ENCODE data around the gene RWDD1. TPM values are rescaled to one million over a fixed set of nuclear protein-coding genes. Genes with fewer than 3 reads are reported as not detected.

RWDD1 gene
- polyA plus RNA-seq, 1 of the 3 experiments (the other 2 are of a cell fraction): 17.7 TPM

- no peak for TF ChIP-seq ZBTB33 (IDR thresholded peaks at IDR 0.05; ENCODE audit: borderline replicate concordance, low read depth)
- no peak for TF ChIP-seq FOXM1 (IDR thresholded peaks at IDR 0.05; ENCODE audit: low read depth)
- peak; percentile 92 for TF ChIP-seq RFX5 (IDR thresholded peaks at IDR 0.05; ENCODE audit: low read length)
- no peak for TF ChIP-seq MEF2A (IDR thresholded peaks at IDR 0.05; ENCODE audit: borderline replicate concordance, low read depth)
- no peak for TF ChIP-seq FOXJ3 (CRISPR knock-in tag; IDR thresholded peaks at IDR 0.05)
- TF ChIP-seq TEAD4 (IDR thresholded peaks at IDR 0.05; ENCODE audit: borderline replicate concordance, insufficient read depth): no peak
- no peak for TF ChIP-seq RXRA (IDR thresholded peaks at IDR 0.05; ENCODE audit: borderline replicate concordance, low read depth)
- no peak for TF ChIP-seq USF1 (IDR thresholded peaks at IDR 0.05; ENCODE audit: borderline replicate concordance, low read depth)
- TF ChIP-seq POLR2AphosphoS5 (IDR thresholded peaks at IDR 0.05; ENCODE audit: low read depth, low read length): peak; percentile 88
- peak; percentile 71 for TF ChIP-seq CHD2 (IDR thresholded peaks at IDR 0.05; ENCODE audit: low read length, partially characterized antibody)
- no peak for TF ChIP-seq GABPA (IDR thresholded peaks at IDR 0.05; ENCODE audit: low read depth)
Measured at GRCh38 chr6:116615937-116616736, 44.8 kb downstream of the RWDD1 start, which contains the start of gene RSPH4A (continued).

GRCh38 chr6:116616737-116617053 is 45.4 kb downstream of the RWDD1 start:
- no peaks in the 10 kb centered on the region for H3K27me3 ChIP-seq (ENCODE audit: insufficient read depth)
- peak overlapping the region; percentile 74 for H3K9ac ChIP-seq
- H3K79me2 ChIP-seq (ENCODE audit: insufficient read depth): no peaks in the 10 kb centered on the region
- H4K20me1 ChIP-seq (ENCODE audit: insufficient read depth): no peaks in the 10 kb centered on the region
- H3K9me2 ChIP-seq: no peaks in the 10 kb centered on the region
- peak; percentile 16 for DNase-seq
- H3K4me1 ChIP-seq (ENCODE audit: control insufficient read depth in 1 of 2, insufficient read depth in 2 of 2, low read depth in 1 of 2, low read length in 1 of 2): peaks cover 0 to 5% of the 10 kb centered on the region in 2 experiments; a peak in 1 of 4 replicates
- POLR2A ChIA-PET: interaction anchor here (0.6 to 1.3 kb wide), 5 partner anchors 14 to 64 kb away, joined by 3 to 5 read pairs (median 3); partner anchors contain the start of gene KPNA5
- WGBS (ENCODE audit: low lambda C conversion rate): 4% methylated on average over 6 of the region's 16 CpGs
- no peaks in the 10 kb centered on the region for H3K36me3 ChIP-seq (replicated peaks in 1 of 2; ENCODE audit: control insufficient read depth in 1 of 2, insufficient read depth in 2 of 2, low read length in 1 of 2)
- peak overlapping the region; percentile 6 to 72; a peak in 2 of 4 replicates for H3K27ac ChIP-seq (ENCODE audit: low read depth in 2 of 2, low read length in 1 of 2)
- H3K9me3 ChIP-seq: no peaks in the 10 kb centered on the region
- peak overlapping the region; percentile 49 to 83 for H3K4me3 ChIP-seq (ENCODE audit: low read depth in 2 of 2, low read length in 1 of 2)
- H2AFZ ChIP-seq (ENCODE audit: low read depth): peak overlapping the region; percentile 95
- H3F3A ChIP-seq (replicated peaks; ENCODE audit: insufficient read depth): no peaks in the 10 kb centered on the region
- H3K4me2 ChIP-seq: peak overlapping the region; percentile 92
- CTCF ChIA-PET: interaction anchor here (0.6 to 2.1 kb wide), 7 partner anchors 11 to 348 kb away, joined by 3 to 6 read pairs (median 3); partner anchors contain the start of gene ZUP1
- TF ChIP-seq EP300 (IDR thresholded peaks at IDR 0.05; ENCODE audit: borderline replicate concordance in 1 of 2, low read depth in 1 of 2, low read length in 1 of 2): no peak
- no peak for TF ChIP-seq FOSL2 (IDR thresholded peaks at IDR 0.05; ENCODE audit: borderline replicate concordance, low read depth)
- TF ChIP-seq POLR2AphosphoS5 (IDR thresholded peaks at IDR 0.05; ENCODE audit: low read depth, low read length): no peak
- no peak for TF ChIP-seq CHD2 (IDR thresholded peaks at IDR 0.05; ENCODE audit: low read length, partially characterized antibody)
- no peak for TF ChIP-seq USF2 (IDR thresholded peaks at IDR 0.05; ENCODE audit: borderline replicate concordance, low read depth, low read length)
- no peak for TF ChIP-seq IRF3 (IDR thresholded peaks at IDR 0.05; ENCODE audit: low read depth, low read length)
- TF ChIP-seq SIN3A (IDR thresholded peaks at IDR 0.05; ENCODE audit: borderline replicate concordance, low read depth, low read length): no peak
- TF ChIP-seq USF1 (IDR thresholded peaks at IDR 0.05; ENCODE audit: borderline replicate concordance, low read depth): no peak
- no peak for TF ChIP-seq EZH2phosphoT487 (IDR thresholded peaks at IDR 0.05; ENCODE audit: borderline replicate concordance, low read depth)
- no peak for TF ChIP-seq RFX5 (IDR thresholded peaks at IDR 0.05; ENCODE audit: low read length)
- TF ChIP-seq FOXJ3 (CRISPR knock-in tag; IDR thresholded peaks at IDR 0.05): no peak
- no peak for TF ChIP-seq NFIC (IDR thresholded peaks at IDR 0.05; ENCODE audit: borderline replicate concordance)
- TF ChIP-seq TEAD4 (IDR thresholded peaks at IDR 0.05; ENCODE audit: borderline replicate concordance, insufficient read depth): no peak
- no peak for TF ChIP-seq ELF1 (IDR thresholded peaks at IDR 0.05)
- no peak for TF ChIP-seq MAX (IDR thresholded peaks at IDR 0.05; ENCODE audit: low read depth)
- no peak for TF ChIP-seq JUND (IDR thresholded peaks at IDR 0.05)
- no peak for TF ChIP-seq MXI1 (IDR thresholded peaks at IDR 0.05; ENCODE audit: low read depth, low read length)
- no peak for TF ChIP-seq MEF2A (IDR thresholded peaks at IDR 0.05; ENCODE audit: borderline replicate concordance, low read depth)
